PFSK-1 (cell line): ENCODE results near the gene ZFP57.

Source experiments
- POLR2AphosphoS5 ChIP-seq: IDR thresholded peaks from 2 replicates; pipeline ENCODE4 v1.6.1; 2012; ENCODE audit warnings: low read depth, mild to moderate bottlenecking, control low read depth, low read length, moderate library complexity
- SIN3A ChIP-seq: IDR thresholded peaks from 2 replicates; pipeline ENCODE4 v1.6.1; 2012; ENCODE audit warnings: mild to moderate bottlenecking, low read length, moderate library complexity, borderline replicate concordance; ENCODE audit not compliant: insufficient read depth
- TAF1 ChIP-seq: IDR thresholded peaks from 2 replicates; pipeline ENCODE4 v1.6.1; 2012; ENCODE audit warnings: low read length, control low read depth, borderline replicate concordance; ENCODE audit not compliant: insufficient read depth
- TF ChIP-seq, protein P1 (sequence below), 2 experiments: IDR thresholded peaks; 2 replicates each; pipeline versions ENCODE4 v1.6.1 to v1.8.0; 2011 to 2012; ENCODE audit warnings: low read depth in 2 of 2, low read length in 2 of 2, control low read depth in 1 of 2, inconsistent platforms in 1 of 2, mild to moderate bottlenecking in 1 of 2, moderate library complexity in 1 of 2; ENCODE audit not compliant: insufficient read depth in 1 of 2

GRCh38 chr6:29666826-29667130, 14.2 kb downstream of the ZFP57 start:
- TF ChIP-seq POLR2AphosphoS5 (no peak), TAF1 (no peak), SIN3A (no peak)
- TF ChIP-seq, protein P1, sequence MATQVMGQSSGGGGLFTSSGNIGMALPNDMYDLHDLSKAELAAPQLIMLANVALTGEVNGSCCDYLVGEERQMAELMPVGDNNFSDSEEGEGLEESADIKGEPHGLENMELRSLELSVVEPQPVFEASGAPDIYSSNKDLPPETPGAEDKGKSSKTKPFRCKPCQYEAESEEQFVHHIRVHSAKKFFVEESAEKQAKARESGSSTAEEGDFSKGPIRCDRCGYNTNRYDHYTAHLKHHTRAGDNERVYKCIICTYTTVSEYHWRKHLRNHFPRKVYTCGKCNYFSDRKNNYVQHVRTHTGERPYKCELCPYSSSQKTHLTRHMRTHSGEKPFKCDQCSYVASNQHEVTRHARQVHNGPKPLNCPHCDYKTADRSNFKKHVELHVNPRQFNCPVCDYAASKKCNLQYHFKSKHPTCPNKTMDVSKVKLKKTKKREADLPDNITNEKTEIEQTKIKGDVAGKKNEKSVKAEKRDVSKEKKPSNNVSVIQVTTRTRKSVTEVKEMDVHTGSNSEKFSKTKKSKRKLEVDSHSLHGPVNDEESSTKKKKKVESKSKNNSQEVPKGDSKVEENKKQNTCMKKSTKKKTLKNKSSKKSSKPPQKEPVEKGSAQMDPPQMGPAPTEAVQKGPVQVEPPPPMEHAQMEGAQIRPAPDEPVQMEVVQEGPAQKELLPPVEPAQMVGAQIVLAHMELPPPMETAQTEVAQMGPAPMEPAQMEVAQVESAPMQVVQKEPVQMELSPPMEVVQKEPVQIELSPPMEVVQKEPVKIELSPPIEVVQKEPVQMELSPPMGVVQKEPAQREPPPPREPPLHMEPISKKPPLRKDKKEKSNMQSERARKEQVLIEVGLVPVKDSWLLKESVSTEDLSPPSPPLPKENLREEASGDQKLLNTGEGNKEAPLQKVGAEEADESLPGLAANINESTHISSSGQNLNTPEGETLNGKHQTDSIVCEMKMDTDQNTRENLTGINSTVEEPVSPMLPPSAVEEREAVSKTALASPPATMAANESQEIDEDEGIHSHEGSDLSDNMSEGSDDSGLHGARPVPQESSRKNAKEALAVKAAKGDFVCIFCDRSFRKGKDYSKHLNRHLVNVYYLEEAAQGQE (IDR thresholded peaks at IDR 0.05; ENCODE audit: insufficient read depth in 1 of 2, low read depth in 2 of 2, low read length in 2 of 2): no peak
